ENCODE results near the gene NR6A1.

The NR6A1 gene

GRCh38 chr9:124496463-124496862 lies 274.6 kb downstream of the NR6A1 start:
- no peak for TF ChIP-seq POLR2AphosphoS5 (IDR thresholded peaks at IDR 0.05; ENCODE audit: low read depth)
- TF ChIP-seq GABPA (IDR thresholded peaks at IDR 0.05; ENCODE audit: low read depth), result no peak
- TF ChIP-seq REST (IDR thresholded peaks at IDR 0.05; ENCODE audit: insufficient replicate concordance, low read depth), result no peak
- TF ChIP-seq SPI1 (IDR thresholded peaks at IDR 0.05; ENCODE audit: borderline replicate concordance, low read depth), result no peak
- TF ChIP-seq, protein P1, sequence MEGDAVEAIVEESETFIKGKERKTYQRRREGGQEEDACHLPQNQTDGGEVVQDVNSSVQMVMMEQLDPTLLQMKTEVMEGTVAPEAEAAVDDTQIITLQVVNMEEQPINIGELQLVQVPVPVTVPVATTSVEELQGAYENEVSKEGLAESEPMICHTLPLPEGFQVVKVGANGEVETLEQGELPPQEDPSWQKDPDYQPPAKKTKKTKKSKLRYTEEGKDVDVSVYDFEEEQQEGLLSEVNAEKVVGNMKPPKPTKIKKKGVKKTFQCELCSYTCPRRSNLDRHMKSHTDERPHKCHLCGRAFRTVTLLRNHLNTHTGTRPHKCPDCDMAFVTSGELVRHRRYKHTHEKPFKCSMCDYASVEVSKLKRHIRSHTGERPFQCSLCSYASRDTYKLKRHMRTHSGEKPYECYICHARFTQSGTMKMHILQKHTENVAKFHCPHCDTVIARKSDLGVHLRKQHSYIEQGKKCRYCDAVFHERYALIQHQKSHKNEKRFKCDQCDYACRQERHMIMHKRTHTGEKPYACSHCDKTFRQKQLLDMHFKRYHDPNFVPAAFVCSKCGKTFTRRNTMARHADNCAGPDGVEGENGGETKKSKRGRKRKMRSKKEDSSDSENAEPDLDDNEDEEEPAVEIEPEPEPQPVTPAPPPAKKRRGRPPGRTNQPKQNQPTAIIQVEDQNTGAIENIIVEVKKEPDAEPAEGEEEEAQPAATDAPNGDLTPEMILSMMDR (IDR thresholded peaks at IDR 0.05; ENCODE audit: insufficient read depth, low read length), result no peak
- Histone ChIP-seq H3K27ac (replicated peaks) (no peak overlapping the region), H3K4me3 (replicated peaks; ENCODE audit: insufficient read depth, low read length) (no peak overlapping the region), H3K27me3 (ENCODE audit: insufficient read depth, poor library complexity, severe bottlenecking) (peaks cover 4% of the 10 kb centered on the region)
- DNase-seq (ENCODE audit: low read depth in 1 of 2, low spot score in 1 of 2), result no peak

- Histone ChIP-seq H3K27ac (replicated peaks) (no peak overlapping the region), H3K4me3 (replicated peaks; ENCODE audit: insufficient read depth, low read length) (no peak overlapping the region), H3K27me3 (ENCODE audit: insufficient read depth, poor library complexity, severe bottlenecking) (no peaks in the 10 kb centered on the region)
- no peak for DNase-seq (ENCODE audit: low read depth in 1 of 2, low spot score in 1 of 2)
- TF ChIP-seq POLR2AphosphoS5 (IDR thresholded peaks at IDR 0.05; ENCODE audit: low read depth), result no peak
- no peak for TF ChIP-seq SPI1 (IDR thresholded peaks at IDR 0.05; ENCODE audit: borderline replicate concordance, low read depth)
- TF ChIP-seq, protein P1 (IDR thresholded peaks at IDR 0.05; ENCODE audit: insufficient read depth, low read length), result no peak
- TF ChIP-seq REST (IDR thresholded peaks at IDR 0.05; ENCODE audit: insufficient replicate concordance, low read depth), result no peak
- no peak for TF ChIP-seq GABPA (IDR thresholded peaks at IDR 0.05; ENCODE audit: low read depth)
Measured at GRCh38 chr9:124496075-124496449, 275.0 kb downstream of the NR6A1 start.

- TF ChIP-seq, protein P1 (IDR thresholded peaks at IDR 0.05; ENCODE audit: insufficient read depth, low read length), result no peak
- TF ChIP-seq GABPA (IDR thresholded peaks at IDR 0.05; ENCODE audit: low read depth) (no peak), SPI1 (IDR thresholded peaks at IDR 0.05; ENCODE audit: borderline replicate concordance, low read depth) (no peak), POLR2AphosphoS5 (IDR thresholded peaks at IDR 0.05; ENCODE audit: low read depth) (no peak), REST (IDR thresholded peaks at IDR 0.05; ENCODE audit: insufficient replicate concordance, low read depth) (no peak)
- Histone ChIP-seq H3K4me3 (replicated peaks; ENCODE audit: insufficient read depth, low read length) (no peak overlapping the region), H3K27ac (replicated peaks) (no peak overlapping the region), H3K27me3 (ENCODE audit: insufficient read depth, poor library complexity, severe bottlenecking) (no peaks in the 10 kb centered on the region)
- DNase-seq (ENCODE audit: low read depth in 1 of 2, low spot score in 1 of 2), result no peak
Measured at GRCh38 chr9:124495126-124496074, 275.7 kb downstream of the NR6A1 start.

Measured in HL-60 (cell line).